Panc1 (cell line): ENCODE data around the gene KCNQ1. TPM values are rescaled to one million over a fixed set of nuclear protein-coding genes. Genes with fewer than 3 reads are reported as not detected.

ENCODE experiments used
- ATAC-seq: fragments of 200-7000 bp; cut with Tn5 transposase; 2 replicates; pipeline ENCODE4 v1.9.1; 2020; ENCODE audit warnings: mild to moderate bottlenecking, moderate library complexity
- BruUV-seq: library from RNA; stranded (reverse); fragments of 400-500 nt; replicated peaks from 2 replicates; lab custom pipeline; 2021; lab: Mats Ljungman, UMichigan
- CTCF ChIA-PET: fragments of 300-600 bp; sonication (Branson Sonifier 250); formaldehyde crosslinking; loops from one replicate; lab custom pipeline; 2022; ENCODE audit warnings: antibody characterized with exemption; lab: Charles Lee
- POLR2A ChIA-PET: fragments of 300-600 bp; sonication (Branson Sonifier 250); formaldehyde crosslinking; loops from one replicate; lab custom pipeline; 2022; ENCODE audit warnings: antibody characterized with exemption; lab: Charles Lee
- DNase-seq: peaks from one replicate; pipeline ENCODE4 v3.0.0-alpha.2; 2010; ENCODE audit warnings: low read depth, low spot score
- H3K27ac ChIP-seq: 2 replicates; pipeline ENCODE4 v1.5.1; 2011; ENCODE audit warnings: mild to moderate bottlenecking, low read length, inconsistent platforms
- H3K27me3 ChIP-seq: fragments of 200-500 bp; sonication (Bioruptor generic); 2 replicates; pipeline ENCODE4 v1.6.0; 2014; ENCODE audit warnings: low read length, inconsistent platforms; ENCODE audit not compliant: control insufficient read depth, insufficient read depth
- H3K36me3 ChIP-seq: fragments of 200-500 bp; sonication (Bioruptor generic); 2 replicates; pipeline ENCODE4 v1.5.1; 2014; ENCODE audit warnings: inconsistent platforms, mild to moderate bottlenecking, low read length, moderate library complexity; ENCODE audit not compliant: control insufficient read depth, insufficient read depth
- H3K4me1 ChIP-seq: 2 replicates; pipeline ENCODE4 v1.5.1; 2011; ENCODE audit warnings: inconsistent platforms, mild to moderate bottlenecking, low read length, moderate library complexity; ENCODE audit not compliant: control insufficient read depth, insufficient read depth
- H3K4me3 ChIP-seq, 2 experiments: 2 replicates each; pipeline ENCODE4 v1.5.1; 2011 to 2012; ENCODE audit warnings: low read depth in 2 of 2, low read length in 2 of 2, mild to moderate bottlenecking in 2 of 2, inconsistent platforms in 1 of 2, moderate library complexity in 1 of 2
- H3K9me3 ChIP-seq: fragments of 200-500 bp; sonication (Bioruptor generic); 2 replicates; pipeline ENCODE4 v1.5.1; 2014; ENCODE audit warnings: low read depth, mild to moderate bottlenecking, inconsistent platforms, low read length, moderate library complexity; ENCODE audit not compliant: control insufficient read depth, insufficient read depth
- POLR2AphosphoS5 ChIP-seq: IDR thresholded peaks from 2 replicates; pipeline ENCODE4 v1.6.1; 2012; ENCODE audit warnings: mild to moderate bottlenecking, low read depth, low read length, moderate library complexity
- SIN3A ChIP-seq: IDR thresholded peaks from 2 replicates; pipeline ENCODE4 v1.6.1; 2012; ENCODE audit warnings: low read depth, mild to moderate bottlenecking, low read length, moderate library complexity, borderline replicate concordance; ENCODE audit not compliant: insufficient read depth
- TCF7L2 ChIP-seq: IDR thresholded peaks from 2 replicates; pipeline ENCODE4 v1.6.1; 2011; ENCODE audit warnings: mild to moderate bottlenecking, low read depth, low read length, inconsistent platforms
- in situ Hi-C: cut with HindIII; loops from 2 replicates; pipeline ENCODE4 v1.10.0; 2016; ENCODE audit warnings: low sequenced_read_pairs, low pct_unique_long_range_greater_than_20kb
- intact Hi-C: fragments of 100-400 bp; cut with micrococcal nuclease; formaldehyde crosslinking; loops from one replicate; pipeline ENCODE4 v1.10.0; 2022; ENCODE audit not compliant: unreplicated experiment
- total RNA-seq: library from RNA; stranded (reverse); gene quantifications from one replicate; pipeline ENCODE4 v1.2.1, GENCODE V29; 2021; ENCODE audit not compliant: unreplicated experiment
- TF ChIP-seq, protein P1 (sequence below): fragments of 450-650 bp; IDR thresholded peaks from 2 replicates; pipeline ENCODE4 v1.5.1; 2017; ENCODE audit warnings: mild to moderate bottlenecking
- TF ChIP-seq, protein P2 (sequence below), 2 experiments: IDR thresholded peaks; 2 replicates each; pipeline ENCODE4 v1.6.1; 2011 to 2012; ENCODE audit warnings: low read depth in 2 of 2, control low read depth in 1 of 2, low read length in 1 of 2, mild to moderate bottlenecking in 1 of 2, moderate library complexity in 1 of 2; ENCODE audit not compliant: insufficient read depth in 1 of 2

Gene KCNQ1
- total RNA-seq, 1 experiment from 2014 or later: 1.0 TPM

DNA sequence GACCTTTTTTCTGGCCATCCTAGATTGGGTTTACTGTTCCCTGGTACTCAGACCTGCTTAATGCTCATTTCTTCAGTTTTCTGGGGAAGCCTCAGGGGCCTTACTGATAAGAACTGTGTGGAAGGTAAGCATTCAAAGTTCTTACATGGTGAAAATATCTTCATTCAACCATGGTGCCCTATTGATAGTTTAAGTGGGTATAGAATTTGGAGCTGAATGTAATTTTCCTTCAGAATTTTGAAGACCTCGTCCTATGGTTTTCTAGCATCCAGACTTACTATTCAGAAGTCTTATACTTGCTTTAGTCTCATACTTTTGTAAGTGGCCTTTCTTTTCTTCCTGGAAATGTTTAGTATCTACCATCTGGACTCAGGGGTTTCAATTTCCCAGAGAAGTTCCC is 365.0 kb downstream of the KCNQ1 start:
- in situ Hi-C loops: no loop called here
- DNase-seq: no peak
- intact Hi-C loops: no loop called here
- ATAC-seq: no peak
- peaks cover 8% of the 10 kb centered on the region; the same call in 1 of the 2 replicates for H3K4me1 ChIP-seq
- no peak overlapping the region for H3K4me3 ChIP-seq
- CTCF ChIA-PET: no interaction called here
- no peak overlapping the region for H3K27ac ChIP-seq
- peaks cover 4% of the 10 kb centered on the region; the same call in 1 of the 2 replicates for H3K27me3 ChIP-seq
- H3K36me3 ChIP-seq: no peaks in the 10 kb centered on the region
- H3K9me3 ChIP-seq: no peaks in the 10 kb centered on the region
- no TSS peak for BruUV-seq
- POLR2A ChIA-PET: no interaction called here
- no peak for TF ChIP-seq SIN3A
- TF ChIP-seq, protein P1, sequence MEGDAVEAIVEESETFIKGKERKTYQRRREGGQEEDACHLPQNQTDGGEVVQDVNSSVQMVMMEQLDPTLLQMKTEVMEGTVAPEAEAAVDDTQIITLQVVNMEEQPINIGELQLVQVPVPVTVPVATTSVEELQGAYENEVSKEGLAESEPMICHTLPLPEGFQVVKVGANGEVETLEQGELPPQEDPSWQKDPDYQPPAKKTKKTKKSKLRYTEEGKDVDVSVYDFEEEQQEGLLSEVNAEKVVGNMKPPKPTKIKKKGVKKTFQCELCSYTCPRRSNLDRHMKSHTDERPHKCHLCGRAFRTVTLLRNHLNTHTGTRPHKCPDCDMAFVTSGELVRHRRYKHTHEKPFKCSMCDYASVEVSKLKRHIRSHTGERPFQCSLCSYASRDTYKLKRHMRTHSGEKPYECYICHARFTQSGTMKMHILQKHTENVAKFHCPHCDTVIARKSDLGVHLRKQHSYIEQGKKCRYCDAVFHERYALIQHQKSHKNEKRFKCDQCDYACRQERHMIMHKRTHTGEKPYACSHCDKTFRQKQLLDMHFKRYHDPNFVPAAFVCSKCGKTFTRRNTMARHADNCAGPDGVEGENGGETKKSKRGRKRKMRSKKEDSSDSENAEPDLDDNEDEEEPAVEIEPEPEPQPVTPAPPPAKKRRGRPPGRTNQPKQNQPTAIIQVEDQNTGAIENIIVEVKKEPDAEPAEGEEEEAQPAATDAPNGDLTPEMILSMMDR: no peak
- no peak for TF ChIP-seq POLR2AphosphoS5
- TF ChIP-seq TCF7L2: no peak
- TF ChIP-seq, protein P2, sequence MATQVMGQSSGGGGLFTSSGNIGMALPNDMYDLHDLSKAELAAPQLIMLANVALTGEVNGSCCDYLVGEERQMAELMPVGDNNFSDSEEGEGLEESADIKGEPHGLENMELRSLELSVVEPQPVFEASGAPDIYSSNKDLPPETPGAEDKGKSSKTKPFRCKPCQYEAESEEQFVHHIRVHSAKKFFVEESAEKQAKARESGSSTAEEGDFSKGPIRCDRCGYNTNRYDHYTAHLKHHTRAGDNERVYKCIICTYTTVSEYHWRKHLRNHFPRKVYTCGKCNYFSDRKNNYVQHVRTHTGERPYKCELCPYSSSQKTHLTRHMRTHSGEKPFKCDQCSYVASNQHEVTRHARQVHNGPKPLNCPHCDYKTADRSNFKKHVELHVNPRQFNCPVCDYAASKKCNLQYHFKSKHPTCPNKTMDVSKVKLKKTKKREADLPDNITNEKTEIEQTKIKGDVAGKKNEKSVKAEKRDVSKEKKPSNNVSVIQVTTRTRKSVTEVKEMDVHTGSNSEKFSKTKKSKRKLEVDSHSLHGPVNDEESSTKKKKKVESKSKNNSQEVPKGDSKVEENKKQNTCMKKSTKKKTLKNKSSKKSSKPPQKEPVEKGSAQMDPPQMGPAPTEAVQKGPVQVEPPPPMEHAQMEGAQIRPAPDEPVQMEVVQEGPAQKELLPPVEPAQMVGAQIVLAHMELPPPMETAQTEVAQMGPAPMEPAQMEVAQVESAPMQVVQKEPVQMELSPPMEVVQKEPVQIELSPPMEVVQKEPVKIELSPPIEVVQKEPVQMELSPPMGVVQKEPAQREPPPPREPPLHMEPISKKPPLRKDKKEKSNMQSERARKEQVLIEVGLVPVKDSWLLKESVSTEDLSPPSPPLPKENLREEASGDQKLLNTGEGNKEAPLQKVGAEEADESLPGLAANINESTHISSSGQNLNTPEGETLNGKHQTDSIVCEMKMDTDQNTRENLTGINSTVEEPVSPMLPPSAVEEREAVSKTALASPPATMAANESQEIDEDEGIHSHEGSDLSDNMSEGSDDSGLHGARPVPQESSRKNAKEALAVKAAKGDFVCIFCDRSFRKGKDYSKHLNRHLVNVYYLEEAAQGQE (IDR thresholded peaks at IDR 0.05; ENCODE audit: insufficient read depth in 1 of 2, low read depth in 2 of 2, low read length in 1 of 2): no peak

DNA sequence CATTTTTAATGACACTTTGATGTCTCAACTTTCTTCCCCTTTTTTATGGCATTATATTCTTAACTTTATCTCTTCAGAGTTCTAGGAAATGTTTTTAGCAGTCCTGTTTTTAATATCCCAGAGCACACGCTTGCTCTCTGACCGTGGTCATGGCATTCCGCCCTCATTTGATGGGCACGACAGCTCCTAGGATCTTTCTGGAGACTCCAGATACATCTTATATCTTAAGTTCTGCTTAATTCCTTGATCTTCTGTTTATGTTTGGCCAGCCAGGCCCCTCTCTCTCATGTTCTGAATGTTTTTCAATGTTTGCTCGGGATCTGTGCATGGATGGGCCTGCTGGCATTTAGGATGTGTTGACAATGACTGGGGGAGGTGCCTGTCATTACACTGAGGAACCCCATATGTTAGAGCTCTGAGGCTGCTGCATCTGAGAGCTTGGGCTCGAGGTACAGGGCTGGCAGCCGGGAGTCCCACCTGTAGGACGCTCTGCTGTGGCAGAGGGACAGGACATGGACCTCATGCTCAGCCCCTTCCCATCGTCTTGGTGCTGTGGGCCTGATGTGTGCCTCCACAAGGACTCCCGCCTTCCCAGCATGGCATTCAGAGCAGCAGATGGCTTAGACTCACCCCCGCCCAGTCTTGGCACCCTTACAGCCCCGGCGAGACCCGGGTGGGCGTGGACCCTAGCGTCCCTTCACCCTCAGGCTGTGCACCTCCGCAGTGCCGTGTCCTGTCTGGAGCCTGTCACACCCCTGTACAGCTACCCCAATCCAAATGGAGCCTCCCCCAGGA is 365.8 kb downstream of the KCNQ1 start:
- H3K27ac ChIP-seq: no peak overlapping the region
- ChIA-PET POLR2A (no interaction called here), CTCF (no interaction called here)
- in situ Hi-C loops (no loop called here), intact Hi-C loops (no loop called here)
- no peak for TF ChIP-seq POLR2AphosphoS5
- TF ChIP-seq, protein P2 (IDR thresholded peaks at IDR 0.05; ENCODE audit: insufficient read depth in 1 of 2, low read depth in 2 of 2, low read length in 1 of 2): no peak
- TF ChIP-seq, protein P1: no peak
- TF ChIP-seq SIN3A: no peak
- no peak for TF ChIP-seq TCF7L2
- no peak overlapping the region for H3K4me3 ChIP-seq
- H3K4me1 ChIP-seq: peaks cover 2% of the 10 kb centered on the region; the same call in 1 of the 2 replicates
- H3K36me3 ChIP-seq: no peaks in the 10 kb centered on the region
- peaks cover 4% of the 10 kb centered on the region; the same call in 1 of the 2 replicates for H3K27me3 ChIP-seq
- H3K9me3 ChIP-seq: no peaks in the 10 kb centered on the region
- DNase-seq (no peak), ATAC-seq (no peak)
- BruUV-seq: no TSS peak
